SJCRH30 (cell line): Measurements from ENCODE around the gene LCN12. TPM values are rescaled to one million over a fixed set of nuclear protein-coding genes. Genes with fewer than 3 reads are reported as not detected.

Source experiments
- DNase-seq, 2 experiments: peaks; one replicate each; pipeline ENCODE4 v3.0.0-alpha.2; 2015 to 2020
- H3K27ac ChIP-seq: fragments of 250-450 bp; sonication (Bioruptor Pico); 2 replicates; pipeline ENCODE4 v1.5.1; 2020; ENCODE audit warnings: mild to moderate bottlenecking, moderate library complexity
- H3K27me3 ChIP-seq: fragments of 250-450 bp; sonication (Bioruptor Pico); 2 replicates; pipeline ENCODE4 v1.5.1; 2020; ENCODE audit warnings: mild to moderate bottlenecking, moderate library complexity
- H3K36me3 ChIP-seq: fragments of 250-450 bp; sonication (Bioruptor Pico); 2 replicates; pipeline ENCODE4 v1.5.1; 2020; ENCODE audit warnings: mild to moderate bottlenecking, moderate library complexity
- H3K4me1 ChIP-seq: fragments of 250-450 bp; sonication (Bioruptor Pico); 2 replicates; pipeline ENCODE4 v1.5.1; 2020; ENCODE audit warnings: mild to moderate bottlenecking, moderate library complexity
- H3K4me3 ChIP-seq: fragments of 250-450 bp; sonication (Bioruptor Pico); 2 replicates; pipeline ENCODE4 v1.5.1; 2020; ENCODE audit warnings: mild to moderate bottlenecking, moderate library complexity
- H3K9me3 ChIP-seq: fragments of 250-450 bp; sonication (Bioruptor Pico); replicated peaks from 2 replicates; pipeline ENCODE4 v1.5.1; 2020; ENCODE audit warnings: mild to moderate bottlenecking, moderate library complexity
- total RNA-seq: library from RNA; depleted of rRNA; stranded (reverse); fragments of >200 nt; shearing (Covaris generic); gene quantifications from 2 replicates; pipeline ENCODE4 v1.2.3, GENCODE V29; 2014

Gene LCN12
- total RNA-seq, 1 experiment from 2014 or later, result not detected

DNA sequence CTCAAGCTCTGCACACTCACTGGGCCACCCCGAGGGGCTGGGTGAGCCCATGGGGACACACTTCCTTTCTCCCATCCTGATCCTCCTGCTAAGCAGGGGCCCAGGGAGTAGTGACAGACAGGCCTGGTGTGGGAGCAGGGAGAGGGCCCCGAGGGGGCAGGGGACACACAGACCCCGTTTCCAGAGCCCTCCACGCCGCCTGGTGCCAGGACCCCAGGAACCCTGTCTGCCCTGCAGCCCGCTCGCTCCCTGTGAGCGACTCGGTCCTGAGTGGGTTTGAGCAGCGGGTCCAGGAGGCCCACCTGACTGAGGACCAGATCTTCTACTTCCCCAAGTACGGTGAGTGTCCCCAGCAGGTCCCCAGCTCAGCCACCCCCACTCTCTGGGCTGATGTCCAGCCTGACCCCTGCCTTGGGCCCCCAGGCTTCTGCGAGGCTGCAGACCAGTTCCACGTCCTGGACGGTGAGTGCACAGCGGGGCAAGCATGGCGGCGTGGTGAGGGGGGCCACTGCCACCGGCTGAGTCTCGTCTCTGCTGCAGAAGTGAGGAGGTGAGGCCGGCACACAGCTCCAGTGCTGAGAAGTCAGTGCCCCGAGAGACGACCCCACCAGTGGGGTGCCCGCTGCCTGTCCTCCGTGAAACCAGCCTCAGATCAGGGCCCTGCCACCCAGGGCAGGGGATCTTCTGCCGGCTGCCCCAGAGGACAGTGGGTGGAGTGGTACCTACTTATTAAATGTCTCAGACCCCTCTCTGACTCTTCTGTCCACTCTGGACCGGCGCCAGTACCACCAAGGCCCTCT, 5.6 kb upstream of the LCN12 start:
- peak in 1 of 2 experiments; percentile 4 for DNase-seq
- peaks cover 3% of the 10 kb centered on the region; the same call in 1 of the 2 replicates for H3K4me1 ChIP-seq
- H3K4me3 ChIP-seq, result no peak overlapping the region
- H3K36me3 ChIP-seq, result peaks cover 14% of the 10 kb centered on the region
- H3K9me3 ChIP-seq, result no peaks in the 10 kb centered on the region
- H3K27me3 ChIP-seq, result peaks cover 15% of the 10 kb centered on the region; the same call in 1 of the 2 replicates
- no peak overlapping the region for H3K27ac ChIP-seq

DNA sequence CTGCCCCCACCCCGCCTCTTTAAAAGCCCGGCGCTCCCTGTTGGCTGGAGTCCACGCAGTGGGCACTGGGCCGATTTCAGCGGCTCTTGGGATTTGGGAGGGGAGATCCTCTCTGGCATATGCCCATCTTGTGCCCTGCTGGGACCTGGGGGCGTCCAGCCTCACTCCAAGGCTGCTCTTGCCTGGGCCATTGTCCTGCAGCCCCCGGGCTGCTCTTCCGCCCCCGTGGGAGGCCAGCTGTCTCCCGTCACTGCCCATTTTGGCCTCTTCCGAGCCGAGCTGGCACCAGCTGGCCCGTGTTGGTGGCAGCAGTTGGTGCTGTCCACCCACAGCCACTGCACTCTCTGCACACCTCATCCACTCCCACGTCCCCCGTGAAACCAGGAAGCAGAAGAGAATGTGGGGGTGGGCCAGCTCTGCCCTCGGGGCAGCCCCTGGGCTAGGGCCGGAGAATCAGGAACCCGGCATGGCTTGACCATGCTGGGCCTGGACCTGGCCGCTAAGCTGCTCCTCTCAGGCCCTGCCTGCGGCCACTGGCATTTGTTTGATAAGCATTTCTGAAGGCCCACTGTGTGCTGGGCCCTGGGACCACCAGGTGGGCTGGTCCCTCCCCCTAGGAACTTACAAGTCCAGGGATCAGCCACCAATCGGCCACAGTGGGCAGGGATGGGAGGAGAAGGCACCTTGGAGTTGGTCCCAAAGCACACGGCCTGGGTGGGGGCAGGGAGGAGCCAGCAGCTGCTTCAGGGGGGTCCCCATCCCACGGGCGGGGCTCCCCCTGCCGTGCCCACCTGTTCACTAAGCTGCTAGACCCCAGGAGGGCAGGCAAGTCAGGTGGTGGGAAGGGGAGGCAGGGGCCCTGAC, 4.8 kb upstream of the LCN12 start:
- DNase-seq, result peak in 1 of 2 experiments; percentile 14
- no peak overlapping the region for H3K27ac ChIP-seq
- H3K36me3 ChIP-seq, result peaks cover 6% of the 10 kb centered on the region
- no peak overlapping the region for H3K4me3 ChIP-seq
- H3K9me3 ChIP-seq, result no peaks in the 10 kb centered on the region
- H3K4me1 ChIP-seq, result peaks cover 3% of the 10 kb centered on the region; the same call in 1 of the 2 replicates
- peaks cover 21% of the 10 kb centered on the region for H3K27me3 ChIP-seq

DNA sequence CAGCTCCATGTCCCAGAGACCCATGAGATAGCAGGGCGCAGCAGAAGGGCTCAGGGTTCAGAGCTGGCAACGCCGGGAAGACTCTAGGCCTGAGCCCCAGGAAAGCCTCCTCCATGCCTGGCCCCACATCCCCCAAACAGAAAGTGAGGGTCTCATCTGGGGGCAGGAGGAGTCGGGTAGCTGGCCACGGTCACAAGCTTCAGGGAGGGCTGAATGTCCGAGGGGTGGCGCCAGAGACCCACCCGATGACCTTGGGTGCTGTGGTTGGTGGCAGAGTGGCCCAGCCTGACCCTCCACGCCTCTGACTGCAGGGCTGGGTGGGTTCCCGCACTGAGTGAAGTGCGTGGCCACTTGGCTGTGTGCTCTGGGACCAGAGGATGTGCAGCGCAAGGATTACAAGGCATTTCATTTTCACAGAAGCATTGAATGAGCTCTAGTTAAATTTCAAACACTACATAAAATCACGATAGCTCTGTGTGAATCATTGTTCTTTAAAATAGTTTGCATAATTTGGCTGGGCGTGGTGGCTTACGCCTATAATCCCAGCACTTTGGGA, 4.0 kb upstream of the LCN12 start:
- Histone ChIP-seq H3K4me3 (no peak overlapping the region), H3K9me3 (no peaks in the 10 kb centered on the region), H3K27ac (no peak overlapping the region), H3K4me1 (peaks cover 3% of the 10 kb centered on the region; the same call in 1 of the 2 replicates), H3K36me3 (no peaks in the 10 kb centered on the region), H3K27me3 (peaks cover 26% of the 10 kb centered on the region)
- DNase-seq, result peak; percentile 64 to 72

DNA sequence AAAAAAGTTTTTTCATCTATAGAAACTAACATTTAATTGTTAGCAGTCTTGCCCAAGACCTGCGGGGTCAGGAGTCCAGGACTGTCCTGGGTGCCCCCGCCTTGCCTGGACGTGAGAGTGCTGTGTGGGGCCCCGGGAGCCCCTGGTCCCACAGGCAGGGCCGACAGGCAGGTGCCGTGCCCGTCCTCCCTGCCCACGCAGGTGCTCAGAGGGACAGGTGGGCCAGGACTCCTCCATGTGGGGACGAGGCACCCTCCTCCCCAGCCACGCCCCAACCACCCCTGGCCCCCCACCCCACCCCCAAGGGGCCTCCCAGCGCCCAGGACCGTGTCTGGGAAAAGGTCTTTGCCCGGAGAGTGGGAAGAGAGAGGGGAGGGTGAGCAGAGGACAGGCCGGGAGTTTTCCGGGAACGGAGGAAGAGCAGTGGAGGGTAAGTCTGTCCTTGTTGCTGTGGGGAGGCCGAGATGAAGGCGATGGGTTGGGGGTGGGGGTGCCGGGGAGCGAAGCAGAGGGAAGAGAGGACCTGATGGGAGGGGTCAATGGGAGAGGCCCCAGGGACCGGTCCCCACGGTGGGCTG, 2.7 kb upstream of the LCN12 start:
- H3K27ac ChIP-seq, result no peak overlapping the region
- DNase-seq, result peak in 1 of 2 experiments; percentile 2

DNA sequence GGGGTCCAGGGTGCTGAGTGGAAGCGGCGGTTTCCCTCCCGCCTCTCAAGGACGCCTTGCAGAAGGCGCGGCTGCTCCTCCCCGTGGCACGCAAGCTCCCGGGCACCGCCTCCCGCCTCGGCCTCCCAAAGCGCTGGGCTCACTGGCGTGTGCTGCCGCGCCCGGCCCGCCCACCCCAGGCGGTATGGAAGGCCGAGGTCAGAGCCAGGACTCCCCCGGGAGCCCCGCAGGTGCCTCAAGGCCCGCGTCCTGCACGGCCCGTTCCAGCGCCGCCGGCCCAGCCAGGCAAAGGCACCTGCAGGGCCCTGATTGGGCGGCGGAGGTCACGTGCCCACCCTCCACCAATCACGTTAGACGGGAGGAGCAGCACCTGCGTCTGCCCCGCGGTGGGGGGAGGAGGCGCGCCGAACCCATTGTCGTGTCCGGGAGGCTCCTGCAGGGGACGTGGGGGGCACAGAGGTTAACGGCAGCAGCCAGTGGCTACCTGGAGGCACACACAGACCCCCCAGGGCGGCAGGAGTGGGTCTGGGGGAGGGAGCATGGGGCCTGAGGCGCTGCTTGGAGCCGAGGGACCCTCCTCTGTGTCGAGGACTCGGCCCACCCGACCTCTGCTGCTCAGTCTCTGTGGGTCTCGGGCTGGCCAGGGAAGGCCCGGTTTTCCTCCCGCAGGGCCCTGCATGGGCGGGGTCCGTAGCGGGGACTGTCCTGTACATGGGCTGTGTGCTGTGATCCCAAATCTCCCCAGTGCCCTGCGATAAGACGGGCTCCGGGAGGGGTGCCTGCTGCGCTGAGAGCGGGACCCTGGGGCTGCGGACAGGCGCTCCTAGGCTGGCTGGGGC, 2.0 kb upstream of the LCN12 start:
- Histone ChIP-seq H3K27me3 (peaks cover 38% of the 10 kb centered on the region), H3K4me3 (peak overlapping the region; percentile 55), H3K9me3 (no peaks in the 10 kb centered on the region), H3K4me1 (no peaks in the 10 kb centered on the region), H3K36me3 (no peaks in the 10 kb centered on the region), H3K27ac (no peak overlapping the region)
- peak; percentile 83 to 90 for DNase-seq

More for the DNA sequence above, 2.7 kb upstream of the LCN12 start:
- Histone ChIP-seq H3K9me3 (no peaks in the 10 kb centered on the region), H3K4me1 (no peaks in the 10 kb centered on the region), H3K4me3 (peak overlapping the region; percentile 55), H3K36me3 (no peaks in the 10 kb centered on the region), H3K27me3 (peaks cover 34% of the 10 kb centered on the region)

DNA sequence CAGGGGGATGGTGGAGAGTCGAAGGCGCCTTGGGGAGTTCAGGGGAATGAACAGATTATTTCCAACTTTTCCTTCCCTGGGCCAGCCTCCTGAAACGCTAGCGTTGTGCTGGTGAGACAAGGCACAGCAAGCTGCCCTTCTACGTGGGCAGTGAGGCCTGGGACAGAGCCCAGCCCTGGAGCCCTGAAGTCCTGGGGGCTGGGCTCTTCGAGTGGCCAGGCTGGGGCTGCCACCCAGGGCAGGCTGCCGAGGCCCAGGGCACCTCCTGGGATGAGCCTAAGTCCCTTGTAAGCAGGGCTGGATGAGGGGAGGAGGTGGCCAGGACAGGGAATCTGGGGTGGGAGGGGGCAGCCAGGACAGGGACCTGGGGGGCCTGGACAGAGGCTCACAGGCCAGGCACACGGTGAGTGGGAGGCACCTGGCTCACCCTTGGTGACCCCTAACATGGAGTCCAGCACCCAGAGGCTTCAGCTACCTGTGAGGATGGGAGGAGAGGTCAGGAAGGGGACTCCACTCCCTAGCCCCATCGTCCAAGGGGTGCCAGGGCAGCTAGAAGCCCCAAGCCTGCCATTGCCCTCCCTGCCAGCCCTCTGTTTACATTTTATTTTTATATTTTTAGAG, 1.3 kb upstream of the LCN12 start:
- peak in 1 of 2 experiments; percentile 2 for DNase-seq
- no peaks in the 10 kb centered on the region for H3K36me3 ChIP-seq
- H3K4me1 ChIP-seq, result no peaks in the 10 kb centered on the region
- H3K27ac ChIP-seq, result no peak overlapping the region
- no peak overlapping the region for H3K4me3 ChIP-seq
- peaks cover 41% of the 10 kb centered on the region for H3K27me3 ChIP-seq
- H3K9me3 ChIP-seq, result no peaks in the 10 kb centered on the region

DNA sequence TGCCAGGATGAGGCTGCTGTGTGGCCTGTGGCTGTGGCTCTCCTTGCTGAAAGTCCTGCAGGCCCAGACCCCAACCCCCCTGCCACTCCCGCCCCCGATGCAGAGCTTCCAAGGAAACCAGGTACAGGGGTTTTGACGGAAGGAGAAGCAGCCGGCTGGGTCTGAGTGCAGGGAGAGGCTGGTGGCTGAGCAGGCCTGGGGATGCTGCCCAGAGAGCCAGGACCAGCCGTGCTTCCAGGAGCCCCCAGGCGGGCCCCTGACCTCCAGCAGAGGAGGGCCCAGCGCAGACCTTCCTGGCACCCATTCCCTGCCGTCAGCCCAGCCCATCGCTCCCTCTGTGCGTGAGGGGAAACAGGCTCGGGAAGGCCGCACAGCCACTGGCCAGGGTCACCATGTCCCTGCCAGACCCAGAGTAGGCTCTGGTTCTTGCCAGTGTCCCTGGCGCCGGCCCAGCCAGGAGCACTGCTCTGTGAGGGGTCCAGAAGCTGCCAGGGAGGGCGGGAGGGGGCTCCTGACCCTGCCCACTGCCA, 313 bp downstream of the LCN12 start:
- H3K27ac ChIP-seq, result no peak overlapping the region
- no peaks in the 10 kb centered on the region for H3K36me3 ChIP-seq
- no peaks in the 10 kb centered on the region for H3K9me3 ChIP-seq
- peaks cover 37% of the 10 kb centered on the region for H3K27me3 ChIP-seq
- H3K4me3 ChIP-seq, result no peak overlapping the region
- H3K4me1 ChIP-seq, result no peaks in the 10 kb centered on the region
- peak in 1 of 2 experiments; percentile 5 for DNase-seq

DNA sequence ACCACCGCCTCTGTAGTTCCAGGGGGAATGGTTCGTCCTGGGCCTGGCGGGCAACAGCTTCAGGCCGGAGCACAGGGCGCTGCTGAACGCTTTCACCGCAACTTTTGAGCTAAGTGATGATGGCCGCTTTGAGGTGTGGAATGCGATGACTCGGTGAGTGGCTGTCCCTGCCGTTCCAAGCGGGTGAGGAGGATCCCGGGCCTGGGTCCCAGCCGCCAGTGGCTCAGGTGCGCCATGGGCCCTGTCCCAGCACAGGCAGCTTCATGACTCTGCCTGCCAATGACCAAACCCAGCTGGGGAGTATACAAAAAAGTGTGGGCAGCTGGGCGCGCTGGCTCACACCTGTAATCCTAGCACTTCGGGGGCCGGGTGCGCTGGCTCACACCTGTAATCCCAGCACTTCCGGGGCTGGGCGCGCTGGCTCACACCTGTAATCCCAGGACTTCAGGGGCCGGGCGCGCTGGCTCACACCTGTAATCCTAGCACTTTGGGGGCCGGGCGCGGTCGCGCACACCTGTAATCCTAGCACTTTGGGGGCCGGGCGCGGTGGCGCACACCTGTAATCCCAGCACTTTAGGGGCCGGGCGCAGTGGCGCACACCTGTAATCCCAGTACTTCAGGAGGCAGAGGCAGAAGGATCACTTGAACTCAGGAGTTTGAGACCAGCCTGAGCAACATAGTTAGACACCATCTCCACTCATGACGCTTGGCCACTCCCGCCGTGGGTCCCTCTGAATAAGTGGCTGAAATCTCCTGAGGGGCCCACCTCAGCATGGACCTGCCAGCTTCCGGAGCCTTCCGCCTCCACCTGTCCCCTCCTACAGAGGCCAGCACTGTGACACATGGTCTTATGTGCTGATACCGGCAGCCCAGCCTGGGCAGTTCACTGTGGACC, 1.1 kb downstream of the LCN12 start:
- Histone ChIP-seq H3K27me3 (peaks cover 34% of the 10 kb centered on the region), H3K36me3 (no peaks in the 10 kb centered on the region), H3K4me3 (no peak overlapping the region), H3K4me1 (no peaks in the 10 kb centered on the region), H3K27ac (no peak overlapping the region), H3K9me3 (no peaks in the 10 kb centered on the region)
- DNase-seq, result no peak

DNA sequence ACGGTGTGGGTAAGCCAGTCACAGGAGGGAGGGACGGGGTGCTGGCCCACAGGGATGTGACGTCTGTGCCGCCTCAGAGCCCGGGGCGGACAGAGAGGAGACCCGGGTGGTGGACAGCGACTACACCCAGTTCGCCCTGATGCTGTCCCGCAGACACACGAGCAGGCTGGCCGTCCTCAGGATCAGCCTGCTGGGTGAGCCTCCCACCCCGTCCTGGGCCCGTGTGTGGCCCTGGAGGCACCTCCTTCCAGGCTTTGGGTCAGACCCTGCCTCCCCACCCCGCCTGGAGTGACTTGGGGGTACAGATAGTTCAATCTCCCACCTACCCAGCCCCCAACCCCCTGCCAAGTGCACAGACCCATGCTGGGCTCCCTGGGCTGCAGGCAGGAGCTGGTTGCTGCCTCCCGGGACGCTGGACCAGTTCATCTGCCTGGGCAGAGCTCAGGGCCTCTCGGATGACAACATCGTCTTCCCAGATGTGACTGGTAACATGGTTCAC, 1.7 kb downstream of the LCN12 start:
- Histone ChIP-seq H3K4me1 (no peaks in the 10 kb centered on the region), H3K4me3 (no peak overlapping the region), H3K36me3 (no peaks in the 10 kb centered on the region), H3K9me3 (no peaks in the 10 kb centered on the region), H3K27ac (no peak overlapping the region), H3K27me3 (peaks cover 37% of the 10 kb centered on the region)
- DNase-seq, result peak in 1 of 2 experiments; percentile 6

DNA sequence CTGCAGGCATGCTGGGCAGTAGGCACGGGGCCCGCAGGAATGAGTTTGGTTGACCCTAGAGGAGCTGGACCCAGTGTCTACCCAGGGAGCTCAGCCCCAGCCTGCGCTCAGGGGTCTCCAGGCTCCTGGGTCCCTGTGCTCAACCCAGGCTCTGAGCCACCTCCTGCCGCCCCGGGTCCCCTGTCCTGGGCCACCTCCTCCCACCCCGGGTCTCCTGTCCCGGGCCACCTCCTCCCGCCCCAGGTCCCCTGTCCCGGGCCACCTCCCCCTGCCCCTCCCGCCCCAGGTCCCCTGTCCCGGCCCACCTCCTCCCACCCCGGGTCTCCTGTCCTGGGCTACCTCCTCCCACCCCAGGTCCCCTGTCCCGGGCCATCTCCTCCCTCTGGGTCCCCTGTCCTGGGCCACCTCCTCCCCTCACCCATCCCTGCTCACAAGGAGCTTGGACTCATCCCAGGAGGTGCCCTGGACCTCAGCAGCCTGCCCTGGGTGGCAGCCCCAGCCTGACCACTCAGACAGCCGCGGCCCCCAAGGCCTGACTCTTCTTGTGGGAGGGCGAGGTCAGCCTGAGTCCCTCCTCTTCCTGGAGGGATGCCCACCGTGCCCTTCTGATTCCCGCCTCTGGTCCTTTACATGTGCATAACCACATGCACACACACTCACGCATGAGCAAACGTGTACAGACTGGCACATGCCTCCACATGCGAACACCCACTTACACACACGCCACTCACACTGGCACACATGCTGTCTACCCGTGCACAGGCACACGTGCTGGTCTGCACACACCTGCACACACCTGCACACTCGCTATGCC, 2.4 kb downstream of the LCN12 start:
- H3K27ac ChIP-seq, result no peak overlapping the region

DNA sequence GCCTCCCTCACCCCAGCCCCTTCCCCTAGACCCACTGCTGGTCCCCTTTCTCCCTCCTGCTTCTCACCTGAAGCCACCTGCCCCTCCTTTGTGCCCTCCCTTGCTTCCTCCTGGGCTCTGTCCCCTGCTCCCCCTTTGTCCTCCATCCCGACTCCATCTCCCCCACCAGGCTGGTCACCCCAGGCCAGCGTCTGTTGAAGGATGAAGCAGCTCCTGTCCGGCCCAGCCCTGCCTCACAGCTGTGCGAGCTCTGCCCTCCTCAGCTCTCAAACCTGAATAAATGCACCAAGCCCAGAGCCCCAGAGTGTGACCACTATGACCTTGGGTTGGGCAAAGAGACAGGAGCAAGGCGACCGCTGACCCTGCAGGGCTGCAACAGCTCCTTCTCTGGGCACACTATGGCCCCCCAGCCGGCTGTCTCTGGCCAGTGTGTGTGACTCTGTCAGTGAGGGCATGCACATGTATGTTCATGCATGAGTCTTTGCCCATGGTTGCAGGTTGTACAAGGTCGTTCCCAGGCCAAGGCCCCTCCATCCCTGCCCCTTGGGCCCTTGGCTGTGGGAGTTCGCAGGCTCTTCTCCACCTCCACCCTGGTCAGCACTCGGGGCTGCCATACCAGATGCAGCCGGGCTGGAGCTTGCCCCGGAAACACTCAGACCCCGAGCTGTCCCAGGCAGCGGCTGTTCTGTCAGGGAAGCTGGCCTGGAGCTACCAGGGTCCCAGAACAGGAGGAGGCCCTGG, 3.3 kb downstream of the LCN12 start:
- peaks cover 50% of the 10 kb centered on the region for H3K27me3 ChIP-seq
- no peaks in the 10 kb centered on the region for H3K36me3 ChIP-seq
- no peaks in the 10 kb centered on the region for H3K4me1 ChIP-seq
- no peaks in the 10 kb centered on the region for H3K9me3 ChIP-seq
- H3K27ac ChIP-seq, result no peak overlapping the region
- no peak for DNase-seq
- H3K4me3 ChIP-seq, result no peak overlapping the region

More for the DNA sequence above, 2.4 kb downstream of the LCN12 start:
- no peaks in the 10 kb centered on the region for H3K9me3 ChIP-seq
- peaks cover 44% of the 10 kb centered on the region for H3K27me3 ChIP-seq
- H3K4me3 ChIP-seq, result no peak overlapping the region
- H3K4me1 ChIP-seq, result no peaks in the 10 kb centered on the region
- no peak for DNase-seq
- no peaks in the 10 kb centered on the region for H3K36me3 ChIP-seq
